Fibroblast of lung (primary cell): ENCODE results near the gene PARPBP. TPM values are rescaled to one million over a fixed set of nuclear protein-coding genes. Genes with fewer than 3 reads are reported as not detected.

Source experiments
- DNase-seq, 2 donors: peaks; one replicate each; pipeline versions ENCODE4 v3.0.0 to v3.0.0-alpha.2; 2010; ENCODE audit warnings: low read depth in 2 of 2
- H2AFZ ChIP-seq: 2 replicates; pipeline ENCODE4 v1.5.1; 2012; ENCODE audit warnings: low read length, control low read depth, inconsistent platforms
- H3K27ac ChIP-seq: 2 replicates; pipeline ENCODE4 v1.5.1; 2011; ENCODE audit warnings: low read length, control low read depth; ENCODE audit not compliant: insufficient read depth
- H3K27me3 ChIP-seq: 2 replicates; pipeline ENCODE4 v1.5.1; 2011; ENCODE audit warnings: mild to moderate bottlenecking, low read length; ENCODE audit not compliant: control insufficient read depth, insufficient read depth
- H3K36me3 ChIP-seq: 2 replicates; pipeline ENCODE4 v1.5.1; 2011; ENCODE audit warnings: low read length; ENCODE audit not compliant: control insufficient read depth, insufficient read depth
- H3K4me1 ChIP-seq: 2 replicates; pipeline ENCODE4 v1.5.1; 2011; ENCODE audit warnings: low read length; ENCODE audit not compliant: control insufficient read depth, insufficient read depth; ENCODE audit errors: extremely low read depth
- H3K4me2 ChIP-seq: 2 replicates; pipeline ENCODE4 v1.5.1; 2011; ENCODE audit warnings: low read length, control low read depth; ENCODE audit not compliant: insufficient read depth; ENCODE audit errors: extremely low read depth
- H3K4me3 ChIP-seq, 4 experiments: fragments of 200-600 bp in 1 of 4; sonication (generic) in 1 of 4; replicated peaks in 1 of 4; 2 replicates each; pipeline ENCODE4 v1.5.1; 2011 to 2016; ENCODE audit warnings: low read length in 4 of 4, low read depth in 3 of 4, mild to moderate bottlenecking in 3 of 4, control low read depth in 2 of 4, inconsistent platforms in 1 of 4, mixed read lengths in 1 of 4; ENCODE audit not compliant: insufficient read depth in 1 of 4; ENCODE audit errors: control extremely low read depth in 1 of 4
- H3K79me2 ChIP-seq: 2 replicates; pipeline ENCODE4 v1.5.1; 2012; ENCODE audit warnings: mild to moderate bottlenecking, low read length, inconsistent platforms; ENCODE audit not compliant: control insufficient read depth, insufficient read depth
- H3K9ac ChIP-seq: 2 replicates; pipeline ENCODE4 v1.5.1; 2011; ENCODE audit warnings: mild to moderate bottlenecking, low read length, control low read depth; ENCODE audit not compliant: insufficient read depth
- H3K9me3 ChIP-seq: 2 replicates; pipeline ENCODE4 v1.5.1; 2012; ENCODE audit warnings: low read depth, low read length; ENCODE audit not compliant: control insufficient read depth, insufficient read depth
- H4K20me1 ChIP-seq: 2 replicates; pipeline ENCODE4 v1.5.1; 2011; ENCODE audit warnings: low read length; ENCODE audit not compliant: control insufficient read depth, insufficient read depth; ENCODE audit errors: extremely low read depth
- CTCF ChIP-seq, 2 donors: IDR thresholded peaks in 1 of 2; conservative IDR thresholded peaks in 1 of 2; 1 replicate in 1 of 2; 2 replicates in 1 of 2; pipeline ENCODE4 v1.5.1; 2011 to 2012; ENCODE audit warnings: low read length in 2 of 2, control low read depth in 1 of 2, inconsistent platforms in 1 of 2, low read depth in 1 of 2, mild to moderate bottlenecking in 1 of 2
- EZH2 ChIP-seq: IDR thresholded peaks from 2 replicates; pipeline ENCODE4 v1.5.1; 2012; ENCODE audit warnings: low read length, control low read depth, mild to moderate bottlenecking; ENCODE audit errors: missing control alignments
- polyA plus RNA-seq, 2 donors: library from polyadenylated mRNA; depleted of rRNA in 1 of 2; stranded (reverse) in 1 of 2; unstranded in 1 of 2; fragments of >200 nt; gene quantifications; 2 replicates each; pipeline ENCODE4 v1.2.1, GENCODE V29; 2011 to 2012; ENCODE audit warnings: missing spikeins in 1 of 2
- total RNA-seq: library from RNA; depleted of rRNA; stranded (reverse); fragments of >200 nt; gene quantifications from 2 replicates; pipeline ENCODE4 v1.2.1, GENCODE V29; 2014

Gene PARPBP
- total and polyA plus RNA-seq, 2 donors (not counting 1 experiment from before 2014, with no cell fraction given): 5.7 to 9.4 TPM

- Histone ChIP-seq H3K4me3 (no peak overlapping the region), H3K9me3 (no peaks in the 10 kb centered on the region), H3K4me1 (no peaks in the 10 kb centered on the region), H4K20me1 (no peaks in the 10 kb centered on the region), H3K79me2 (no peaks in the 10 kb centered on the region), H3K9ac (no peak overlapping the region), H2AFZ (no peak overlapping the region), H3K4me2 (no peak overlapping the region), H3K27me3 (no peaks in the 10 kb centered on the region), H3K36me3 (no peaks in the 10 kb centered on the region), H3K27ac (no peak overlapping the region)
- no peak for DNase-seq
- no peak for TF ChIP-seq EZH2
- TF ChIP-seq CTCF (conservative IDR thresholded peaks at IDR 0.05 in 1 of 2, IDR thresholded peaks at IDR 0.05 in 1 of 2; ENCODE audit: low read depth in 1 of 2, low read length in 2 of 2): no peak
Measured at GRCh38 chr12:102201436-102202061, 81.6 kb downstream of the PARPBP start.

GRCh38 chr12:102202556-102202955 lies 82.6 kb downstream of the PARPBP start:
- Histone ChIP-seq H3K27me3 (no peaks in the 10 kb centered on the region), H4K20me1 (no peaks in the 10 kb centered on the region)

GRCh38 chr12:102204025-102204424 lies 84.0 kb downstream of the PARPBP start:
- no peaks in the 10 kb centered on the region for H4K20me1 ChIP-seq
- H3K27ac ChIP-seq: no peak overlapping the region
- TF ChIP-seq EZH2 (no peak), CTCF (conservative IDR thresholded peaks at IDR 0.05 in 1 of 2, IDR thresholded peaks at IDR 0.05 in 1 of 2; ENCODE audit: low read depth in 1 of 2, low read length in 2 of 2) (no peak)
- H3K9me3 ChIP-seq: no peaks in the 10 kb centered on the region
- no peaks in the 10 kb centered on the region for H3K27me3 ChIP-seq
- H3K4me2 ChIP-seq: no peak overlapping the region
- no peak for DNase-seq
- H3K4me3 ChIP-seq: no peak overlapping the region
- no peaks in the 10 kb centered on the region for H3K4me1 ChIP-seq
- no peak overlapping the region for H3K9ac ChIP-seq
- H3K36me3 ChIP-seq: no peaks in the 10 kb centered on the region
- H2AFZ ChIP-seq: no peak overlapping the region
- H3K79me2 ChIP-seq: no peaks in the 10 kb centered on the region

More at GRCh38 chr12:102202556-102202955, 82.6 kb downstream of the PARPBP start:
- no peak overlapping the region for H3K9ac ChIP-seq
- no peak overlapping the region for H2AFZ ChIP-seq
- H3K4me3 ChIP-seq: no peak overlapping the region
- no peak for DNase-seq
- no peak overlapping the region for H3K4me2 ChIP-seq
- TF ChIP-seq CTCF (conservative IDR thresholded peaks at IDR 0.05 in 1 of 2, IDR thresholded peaks at IDR 0.05 in 1 of 2; ENCODE audit: low read depth in 1 of 2, low read length in 2 of 2) (no peak), EZH2 (no peak)
- no peaks in the 10 kb centered on the region for H3K36me3 ChIP-seq
- H3K79me2 ChIP-seq: no peaks in the 10 kb centered on the region
- no peaks in the 10 kb centered on the region for H3K9me3 ChIP-seq
- H3K27ac ChIP-seq: no peak overlapping the region
- H3K4me1 ChIP-seq: no peaks in the 10 kb centered on the region
